Activated naive CD8-positive, alpha-beta T cell treated with anti-CD3 and anti-CD28 coated beads, Interleukin-2, amount 10 ng/mL, durations not matched to agents 7 days and 5 days (primary cell): ENCODE results near the gene LDB2. TPM values are rescaled to one million over a fixed set of nuclear protein-coding genes. Genes with fewer than 3 reads are reported as not detected.
"Not testable (repeated sequence)": the region's sequence is repeated elsewhere in the genome, so short reads cannot be mapped to it uniquely, and the experiment has no call there.

Experiments used
- ATAC-seq: fragments of 150-1000 bp; cut with Tn5 transposase; one replicate; pipeline ENCODE4 v1.10.0; 2021; ENCODE audit warnings: low read depth, moderate library complexity
- POLR2A ChIA-PET: fragments of 350-600 bp; sonication (Branson Sonifier 250); formaldehyde crosslinking; loops from one replicate; lab custom pipeline; 2021; ENCODE audit warnings: antibody characterized with exemption; lab: Charles Lee
- DNase-seq: peaks from one replicate; pipeline ENCODE4 v3.0.0; 2021
- H3K27ac Mint-ChIP-seq: one replicate; pipeline ENCODE4 v1.8.0; 2022; ENCODE audit warnings: mild to moderate bottlenecking, mixed read lengths
- H3K27me3 Mint-ChIP-seq: one replicate; pipeline ENCODE4 v1.8.0; 2022; ENCODE audit warnings: mild to moderate bottlenecking, moderate library complexity, mixed read lengths
- H3K36me3 Mint-ChIP-seq: one replicate; pipeline ENCODE4 v1.8.0; 2021; ENCODE audit warnings: mild to moderate bottlenecking, mixed read lengths
- H3K4me1 Mint-ChIP-seq: one replicate; pipeline ENCODE4 v1.8.0; 2021; ENCODE audit warnings: mixed read lengths
- H3K4me3 Mint-ChIP-seq: one replicate; pipeline ENCODE4 v1.8.0; 2022; ENCODE audit warnings: mild to moderate bottlenecking, moderate library complexity, mixed read lengths
- H3K9me3 Mint-ChIP-seq: one replicate; pipeline ENCODE4 v1.8.0; 2021; ENCODE audit warnings: mixed read lengths
- total RNA-seq, 2 experiments: library from RNA; stranded (reverse); gene quantifications; one replicate each; pipeline ENCODE4 v1.2.3, GENCODE V29; 2021

LDB2 gene
- total RNA-seq, 2 experiments from 2014 or later, result not detected

GRCh38 chr4:16659694-16660093 is 238.8 kb downstream of the LDB2 start:
- no peak for DNase-seq

GRCh38 chr4:16659079-16659478 is 239.4 kb downstream of the LDB2 start:
- peaks cover 1% of the 10 kb centered on the region for H3K9me3 Mint-ChIP-seq
- no peak overlapping the region for H3K4me3 Mint-ChIP-seq
- POLR2A ChIA-PET, result no interaction called here
- no peaks in the 10 kb centered on the region for H3K4me1 Mint-ChIP-seq
- H3K27me3 Mint-ChIP-seq, result no peaks in the 10 kb centered on the region
- ATAC-seq (no peak), DNase-seq (no peak)
- no peaks in the 10 kb centered on the region for H3K36me3 Mint-ChIP-seq
- no peak overlapping the region for H3K27ac Mint-ChIP-seq

More at GRCh38 chr4:16659694-16660093, 238.8 kb downstream of the LDB2 start:
- no peak for ATAC-seq
- Mint-ChIP-seq H3K4me3 (no peak overlapping the region), H3K36me3 (no peaks in the 10 kb centered on the region), H3K27me3 (no peaks in the 10 kb centered on the region), H3K27ac (no peak overlapping the region), H3K4me1 (no peaks in the 10 kb centered on the region), H3K9me3 (peaks cover 1% of the 10 kb centered on the region)
- POLR2A ChIA-PET, result no interaction called here

GRCh38 chr4:16658183-16658582 is 240.3 kb downstream of the LDB2 start:
- Mint-ChIP-seq H3K27ac (no peak overlapping the region), H3K4me3 (no peak overlapping the region), H3K9me3 (peaks cover 1% of the 10 kb centered on the region), H3K36me3 (no peaks in the 10 kb centered on the region), H3K27me3 (no peaks in the 10 kb centered on the region), H3K4me1 (no peaks in the 10 kb centered on the region)
- DNase-seq (no peak), ATAC-seq (no peak)
- POLR2A ChIA-PET, result no interaction called here

GRCh38 chr4:16655111-16655510 is 243.3 kb downstream of the LDB2 start:
- ATAC-seq (no peak), DNase-seq (no peak)
- Mint-ChIP-seq H3K36me3 (no peaks in the 10 kb centered on the region), H3K4me3 (no peak overlapping the region), H3K4me1 (no peaks in the 10 kb centered on the region), H3K27ac (no peak overlapping the region), H3K9me3 (no peaks in the 10 kb centered on the region), H3K27me3 (no peaks in the 10 kb centered on the region)
- POLR2A ChIA-PET, result no interaction called here

- Mint-ChIP-seq H3K36me3 (no peaks in the 10 kb centered on the region), H3K4me1 (no peaks in the 10 kb centered on the region), H3K27me3 (no peaks in the 10 kb centered on the region), H3K9me3 (no peaks in the 10 kb centered on the region), H3K4me3 (no peak overlapping the region), H3K27ac (no peak overlapping the region)
- POLR2A ChIA-PET, result no interaction called here
- no peak for ATAC-seq
- no peak for DNase-seq
Measured at GRCh38 chr4:16652732-16653305, 245.6 kb downstream of the LDB2 start.

- Mint-ChIP-seq H3K4me1 (no peaks in the 10 kb centered on the region), H3K4me3 (no peak overlapping the region), H3K27me3 (no peaks in the 10 kb centered on the region), H3K9me3 (no peaks in the 10 kb centered on the region), H3K27ac (no peak overlapping the region), H3K36me3 (no peaks in the 10 kb centered on the region)
- ATAC-seq (no peak), DNase-seq (no peak)
- POLR2A ChIA-PET, result no interaction called here
Measured at GRCh38 chr4:16646459-16646858, 252.0 kb downstream of the LDB2 start.

- H3K4me3 Mint-ChIP-seq, result no peak overlapping the region
- H3K9me3 Mint-ChIP-seq, result no peaks in the 10 kb centered on the region
- POLR2A ChIA-PET, result no interaction called here
- H3K27ac Mint-ChIP-seq, result no peak overlapping the region
- no peaks in the 10 kb centered on the region for H3K27me3 Mint-ChIP-seq
- ATAC-seq (no peak), DNase-seq (no peak)
- H3K4me1 Mint-ChIP-seq, result no peaks in the 10 kb centered on the region
- no peaks in the 10 kb centered on the region for H3K36me3 Mint-ChIP-seq
Measured at GRCh38 chr4:16643893-16644292, 254.6 kb downstream of the LDB2 start.

- Mint-ChIP-seq H3K27ac (no peak overlapping the region), H3K4me3 (no peak overlapping the region), H3K27me3 (no peaks in the 10 kb centered on the region), H3K36me3 (no peaks in the 10 kb centered on the region), H3K4me1 (no peaks in the 10 kb centered on the region), H3K9me3 (no peaks in the 10 kb centered on the region)
- no peak for DNase-seq
- POLR2A ChIA-PET, result no interaction called here
- no peak for ATAC-seq
Measured at GRCh38 chr4:16642897-16643296, 255.5 kb downstream of the LDB2 start.

- Mint-ChIP-seq H3K36me3 (no peaks in the 10 kb centered on the region), H3K4me3 (no peak overlapping the region), H3K27ac (no peak overlapping the region), H3K4me1 (no peaks in the 10 kb centered on the region), H3K27me3 (no peaks in the 10 kb centered on the region), H3K9me3 (no peaks in the 10 kb centered on the region)
- ATAC-seq (no peak), DNase-seq (no peak)
- POLR2A ChIA-PET, result no interaction called here
Measured at GRCh38 chr4:16641971-16642370, 256.5 kb downstream of the LDB2 start.

GRCh38 chr4:16636912-16637630 is 261.4 kb downstream of the LDB2 start:
- Mint-ChIP-seq H3K27ac (no peak overlapping the region), H3K9me3 (peaks cover 9% of the 10 kb centered on the region), H3K4me3 (no peak overlapping the region), H3K36me3 (no peaks in the 10 kb centered on the region), H3K4me1 (no peaks in the 10 kb centered on the region), H3K27me3 (no peaks in the 10 kb centered on the region)
- no peak for ATAC-seq
- POLR2A ChIA-PET, result no interaction called here
- DNase-seq, result no peak

- DNase-seq (no peak), ATAC-seq (no peak)
- H3K9me3 Mint-ChIP-seq, result peaks cover 9% of the 10 kb centered on the region
- H3K4me3 Mint-ChIP-seq, result no peak overlapping the region
- no peaks in the 10 kb centered on the region for H3K27me3 Mint-ChIP-seq
- no peaks in the 10 kb centered on the region for H3K36me3 Mint-ChIP-seq
- POLR2A ChIA-PET, result no interaction called here
- H3K27ac Mint-ChIP-seq, result no peak overlapping the region
- H3K4me1 Mint-ChIP-seq, result no peaks in the 10 kb centered on the region
Measured at GRCh38 chr4:16636304-16636703, 262.1 kb downstream of the LDB2 start.

GRCh38 chr4:16629274-16629673 is 269.2 kb downstream of the LDB2 start:
- H3K27ac Mint-ChIP-seq, H3K4me1 Mint-ChIP-seq, H3K27me3 Mint-ChIP-seq, DNase-seq, H3K36me3 Mint-ChIP-seq, H3K9me3 Mint-ChIP-seq, POLR2A ChIA-PET, H3K4me3 Mint-ChIP-seq, ATAC-seq: not testable (repeated sequence)

GRCh38 chr4:16628835-16629234 is 269.6 kb downstream of the LDB2 start:
- H3K4me3 Mint-ChIP-seq, ATAC-seq, POLR2A ChIA-PET, H3K36me3 Mint-ChIP-seq, H3K4me1 Mint-ChIP-seq, H3K27me3 Mint-ChIP-seq, DNase-seq, H3K27ac Mint-ChIP-seq, H3K9me3 Mint-ChIP-seq: not testable (repeated sequence)

- no peak for ATAC-seq
- no peak overlapping the region for H3K27ac Mint-ChIP-seq
- no peak for DNase-seq
- no peaks in the 10 kb centered on the region for H3K27me3 Mint-ChIP-seq
- H3K4me3 Mint-ChIP-seq, result no peak overlapping the region
- no peaks in the 10 kb centered on the region for H3K36me3 Mint-ChIP-seq
- H3K4me1 Mint-ChIP-seq, result no peaks in the 10 kb centered on the region
- peaks cover 6% of the 10 kb centered on the region for H3K9me3 Mint-ChIP-seq
- POLR2A ChIA-PET, result no interaction called here
Measured at GRCh38 chr4:16627999-16628398, 270.4 kb downstream of the LDB2 start.
